ENCODE measurements around the gene RSBN1L. TPM values are rescaled to one million over a fixed set of nuclear protein-coding genes. Genes with fewer than 3 reads are reported as not detected.
"Not testable (repeated sequence)": the region's sequence is repeated elsewhere in the genome, so short reads cannot be mapped to it uniquely, and the experiment has no call there.

RSBN1L gene
- total and polyA plus RNA-seq, 2 donors (not counting 1 experiment from before 2014, with no cell fraction given) = 12.0 to 19.7 TPM

GRCh38 chr7:77716804-77717203 is 20.5 kb downstream of the RSBN1L start:
- peaks cover 30% of the 10 kb centered on the region for H3K79me2 ChIP-seq (ENCODE audit: control insufficient read depth, insufficient read depth, low read length)

GRCh38 chr7:77717566-77717965 is 21.3 kb downstream of the RSBN1L start:
- H3K9me3 ChIP-seq (ENCODE audit: control insufficient read depth, insufficient read depth, low read depth, low read length); H3K4me3 ChIP-seq (replicated peaks in 1 of 4; ENCODE audit: control extremely low read depth in 1 of 4, insufficient read depth in 1 of 4, low read depth in 3 of 4, low read length in 4 of 4); H3K27me3 ChIP-seq (ENCODE audit: control insufficient read depth, insufficient read depth, low read length); H3K4me1 ChIP-seq (ENCODE audit: control insufficient read depth, extremely low read depth, insufficient read depth, low read length); H3K9ac ChIP-seq (ENCODE audit: insufficient read depth, low read length); H2AFZ ChIP-seq (ENCODE audit: low read length); H4K20me1 ChIP-seq (ENCODE audit: control insufficient read depth, extremely low read depth, insufficient read depth, low read length); H3K27ac ChIP-seq (ENCODE audit: insufficient read depth, low read length); DNase-seq (ENCODE audit: low read depth in 2 of 2); H3K36me3 ChIP-seq (ENCODE audit: control insufficient read depth, insufficient read depth, low read length); H3K4me2 ChIP-seq (ENCODE audit: extremely low read depth, insufficient read depth, low read length): not testable (repeated sequence)
- H3K79me2 ChIP-seq (ENCODE audit: control insufficient read depth, insufficient read depth, low read length) = peaks cover 32% of the 10 kb centered on the region

More at GRCh38 chr7:77716804-77717203, 20.5 kb downstream of the RSBN1L start:
- H3K4me3 ChIP-seq (replicated peaks in 1 of 4; ENCODE audit: control extremely low read depth in 1 of 4, insufficient read depth in 1 of 4, low read depth in 3 of 4, low read length in 4 of 4) = no peak overlapping the region
- H3K4me1 ChIP-seq (ENCODE audit: control insufficient read depth, extremely low read depth, insufficient read depth, low read length) = no peaks in the 10 kb centered on the region
- no peak overlapping the region for H3K4me2 ChIP-seq (ENCODE audit: extremely low read depth, insufficient read depth, low read length)
- H2AFZ ChIP-seq (ENCODE audit: low read length) = no peak overlapping the region
- no peaks in the 10 kb centered on the region for H3K36me3 ChIP-seq (ENCODE audit: control insufficient read depth, insufficient read depth, low read length)
- no peaks in the 10 kb centered on the region for H3K9me3 ChIP-seq (ENCODE audit: control insufficient read depth, insufficient read depth, low read depth, low read length)
- no peak for DNase-seq (ENCODE audit: low read depth in 2 of 2)
- no peak overlapping the region for H3K27ac ChIP-seq (ENCODE audit: insufficient read depth, low read length)
- no peaks in the 10 kb centered on the region for H3K27me3 ChIP-seq (ENCODE audit: control insufficient read depth, insufficient read depth, low read length)
- no peak for TF ChIP-seq CTCF (conservative IDR thresholded peaks at IDR 0.05 in 1 of 2, IDR thresholded peaks at IDR 0.05 in 1 of 2; ENCODE audit: low read depth in 1 of 2, low read length in 2 of 2)
- no peak for TF ChIP-seq EZH2 (IDR thresholded peaks at IDR 0.05; ENCODE audit: low read length, missing control alignments)
- H4K20me1 ChIP-seq (ENCODE audit: control insufficient read depth, extremely low read depth, insufficient read depth, low read length) = no peaks in the 10 kb centered on the region
- no peak overlapping the region for H3K9ac ChIP-seq (ENCODE audit: insufficient read depth, low read length)

- Histone ChIP-seq H3K4me3 (replicated peaks in 1 of 4; ENCODE audit: control extremely low read depth in 1 of 4, insufficient read depth in 1 of 4, low read depth in 3 of 4, low read length in 4 of 4) (no peak overlapping the region), H2AFZ (ENCODE audit: low read length) (no peak overlapping the region), H3K4me1 (ENCODE audit: control insufficient read depth, extremely low read depth, insufficient read depth, low read length) (peaks cover 11% of the 10 kb centered on the region), H4K20me1 (ENCODE audit: control insufficient read depth, extremely low read depth, insufficient read depth, low read length) (peaks cover 2% of the 10 kb centered on the region), H3K9me3 (ENCODE audit: control insufficient read depth, insufficient read depth, low read depth, low read length) (no peaks in the 10 kb centered on the region), H3K36me3 (ENCODE audit: control insufficient read depth, insufficient read depth, low read length) (no peaks in the 10 kb centered on the region), H3K9ac (ENCODE audit: insufficient read depth, low read length) (no peak overlapping the region), H3K4me2 (ENCODE audit: extremely low read depth, insufficient read depth, low read length) (peak overlapping the region; percentile 42), H3K79me2 (ENCODE audit: control insufficient read depth, insufficient read depth, low read length) (peaks cover 47% of the 10 kb centered on the region), H3K27ac (ENCODE audit: insufficient read depth, low read length) (peak overlapping the region; percentile 52), H3K27me3 (ENCODE audit: control insufficient read depth, insufficient read depth, low read length) (no peaks in the 10 kb centered on the region)
- no peak for TF ChIP-seq EZH2 (IDR thresholded peaks at IDR 0.05; ENCODE audit: low read length, missing control alignments)
- no peak for TF ChIP-seq CTCF (conservative IDR thresholded peaks at IDR 0.05 in 1 of 2, IDR thresholded peaks at IDR 0.05 in 1 of 2; ENCODE audit: low read depth in 1 of 2, low read length in 2 of 2)
- no peak for DNase-seq (ENCODE audit: low read depth in 2 of 2)
Observed at GRCh38 chr7:77727527-77727926, 31.3 kb downstream of the RSBN1L start.

Data from fibroblast of lung (primary cell).